C1 segment of cervical spinal cord (tissue), 14 donors: ENCODE results near the gene SMTNL2.
"Not testable (repeated sequence)": the region's sequence is repeated elsewhere in the genome, so short reads cannot be mapped to it uniquely, and the experiment has no call there.

ENCODE experiments used
- DNase-seq, 14 donors: peaks; one replicate each; lab custom pipeline; 2025; lab: John Stamatoyannopoulos, UW

Gene SMTNL2

GRCh38 chr17:4632581-4632920, 48.2 kb downstream of the SMTNL2 start:
- no peak for DNase-seq

- DNase-seq: no peak
These were observed 49.3 kb downstream of the SMTNL2 start for GRCh38 chr17:4633643-4634042.

GRCh38 chr17:4634976-4635375, 50.6 kb downstream of the SMTNL2 start:
- no peak for DNase-seq

- DNase-seq: peak in 4 of 14 donors; percentile 3 to 33 (median 14)
These were observed 51.6 kb downstream of the SMTNL2 start for GRCh38 chr17:4635823-4636375.

GRCh38 chr17:4636474-4637100, 52.3 kb downstream of the SMTNL2 start:
- DNase-seq: no peak

GRCh38 chr17:4638766-4639165, 54.4 kb downstream of the SMTNL2 start:
- DNase-seq: not testable (repeated sequence)

GRCh38 chr17:4639301-4640059, 55.2 kb downstream of the SMTNL2 start:
- not testable (repeated sequence) for DNase-seq

GRCh38 chr17:4640569-4641188, 56.4 kb downstream of the SMTNL2 start:
- not testable (repeated sequence) for DNase-seq

GRCh38 chr17:4641297-4642195, 57.2 kb downstream of the SMTNL2 start, which contains the start of gene ALOX15:
Gene ALOX15 (minus strand): TSS chr17:4641678. CDS start chr17:4641651, 27 bp downstream.
- DNase-seq: no peak

- DNase-seq: no peak
These were observed 58.0 kb downstream of the SMTNL2 start for GRCh38 chr17:4642286-4642685.

- no peak for DNase-seq
These were observed 59.3 kb downstream of the SMTNL2 start for GRCh38 chr17:4643676-4644075.

- peak in 2 of 14 donors; percentile 4 to 18 for DNase-seq
These were observed 61.3 kb downstream of the SMTNL2 start for GRCh38 chr17:4645642-4646041.

GRCh38 chr17:4648741-4649140, 64.4 kb downstream of the SMTNL2 start:
- no peak for DNase-seq

- no peak for DNase-seq
These were observed 68.7 kb downstream of the SMTNL2 start for GRCh38 chr17:4652997-4653396.

- DNase-seq: not testable (repeated sequence)
These were observed 71.6 kb downstream of the SMTNL2 start for GRCh38 chr17:4655933-4656332.

GRCh38 chr17:4657678-4658077, 73.3 kb downstream of the SMTNL2 start:
- DNase-seq: no peak
